GM23338 (cell line): Measurements from ENCODE around the gene BCAR3.

ENCODE experiments used
- CREB1 ChIP-seq: fragments of 250-450 bp; sonication (Bioruptor Pico); IDR thresholded peaks from 2 replicates; pipeline ENCODE4 v1.5.0; 2020; ENCODE audit warnings: low read depth, mild to moderate bottlenecking, moderate library complexity
- EZH2 ChIP-seq: fragments of 200-600 bp; sonication (generic); IDR thresholded peaks from one replicate; pipeline ENCODE4 v1.8.0; 2017; ENCODE audit warnings: antibody characterized with exemption, mild to moderate bottlenecking, low read depth; ENCODE audit not compliant: unreplicated experiment
- EZH2phosphoT487 ChIP-seq: fragments of 200-600 bp; sonication (generic); IDR thresholded peaks from one replicate; pipeline ENCODE4 v1.8.1; 2018; ENCODE audit warnings: antibody characterized with exemption; ENCODE audit not compliant: unreplicated experiment
- NANOG ChIP-seq: IDR thresholded peaks from 2 replicates; pipeline ENCODE4 v1.6.1; 2016; ENCODE audit warnings: antibody characterized with exemption, borderline replicate concordance
- POLR2AphosphoS5 ChIP-seq: IDR thresholded peaks from 2 replicates; pipeline ENCODE4 v1.6.1; 2016; ENCODE audit warnings: antibody characterized with exemption, low read depth
- TF ChIP-seq, protein P1 (sequence below), 2 experiments: fragments of 200-600 bp in 1 of 2; sonication (generic) in 1 of 2; conservative IDR thresholded peaks; 2 replicates each; pipeline versions ENCODE4 v1.5.1 to v1.6.1; 2016 to 2017; ENCODE audit warnings: antibody characterized with exemption in 2 of 2, low read depth in 2 of 2, mild to moderate bottlenecking in 2 of 2, moderate library complexity in 1 of 2
- TF ChIP-seq, protein P2 (sequence below): IDR thresholded peaks from one replicate; pipeline ENCODE4 v1.6.1; 2018; ENCODE audit warnings: antibody characterized with exemption; ENCODE audit not compliant: unreplicated experiment
- TF ChIP-seq, protein P3 (sequence below): IDR thresholded peaks from 2 replicates; pipeline ENCODE4 v1.6.1; 2016; ENCODE audit warnings: antibody characterized with exemption

DNA sequence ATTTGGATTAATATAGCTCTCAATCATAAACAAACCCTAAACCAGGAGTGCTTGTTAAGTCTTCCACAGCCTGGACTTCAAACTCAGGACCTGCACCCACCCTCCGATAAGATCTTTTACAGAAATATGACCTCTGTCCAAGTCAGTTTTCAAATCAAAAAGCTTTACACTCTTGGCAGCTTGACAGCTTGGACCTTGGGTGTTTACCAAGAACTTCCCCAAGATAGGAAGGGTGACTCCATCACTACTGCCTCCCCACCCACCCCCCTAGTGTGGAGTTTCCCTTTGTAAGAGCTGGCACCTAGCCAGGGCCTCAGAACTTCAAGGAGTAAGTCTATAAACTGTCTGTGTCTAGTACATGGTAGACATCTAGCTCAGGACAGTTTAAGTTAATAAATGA lies 9.6 kb downstream of the BCAR3 start:
- TF ChIP-seq, protein P1, sequence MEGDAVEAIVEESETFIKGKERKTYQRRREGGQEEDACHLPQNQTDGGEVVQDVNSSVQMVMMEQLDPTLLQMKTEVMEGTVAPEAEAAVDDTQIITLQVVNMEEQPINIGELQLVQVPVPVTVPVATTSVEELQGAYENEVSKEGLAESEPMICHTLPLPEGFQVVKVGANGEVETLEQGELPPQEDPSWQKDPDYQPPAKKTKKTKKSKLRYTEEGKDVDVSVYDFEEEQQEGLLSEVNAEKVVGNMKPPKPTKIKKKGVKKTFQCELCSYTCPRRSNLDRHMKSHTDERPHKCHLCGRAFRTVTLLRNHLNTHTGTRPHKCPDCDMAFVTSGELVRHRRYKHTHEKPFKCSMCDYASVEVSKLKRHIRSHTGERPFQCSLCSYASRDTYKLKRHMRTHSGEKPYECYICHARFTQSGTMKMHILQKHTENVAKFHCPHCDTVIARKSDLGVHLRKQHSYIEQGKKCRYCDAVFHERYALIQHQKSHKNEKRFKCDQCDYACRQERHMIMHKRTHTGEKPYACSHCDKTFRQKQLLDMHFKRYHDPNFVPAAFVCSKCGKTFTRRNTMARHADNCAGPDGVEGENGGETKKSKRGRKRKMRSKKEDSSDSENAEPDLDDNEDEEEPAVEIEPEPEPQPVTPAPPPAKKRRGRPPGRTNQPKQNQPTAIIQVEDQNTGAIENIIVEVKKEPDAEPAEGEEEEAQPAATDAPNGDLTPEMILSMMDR (conservative IDR thresholded peaks at IDR 0.05; ENCODE audit: low read depth in 2 of 2), result no peak
- TF ChIP-seq EZH2phosphoT487 (no peak), CREB1 (CRISPR knock-in tag) (no peak), EZH2 (no peak), POLR2AphosphoS5 (no peak), NANOG (no peak)
- TF ChIP-seq, protein P2, sequence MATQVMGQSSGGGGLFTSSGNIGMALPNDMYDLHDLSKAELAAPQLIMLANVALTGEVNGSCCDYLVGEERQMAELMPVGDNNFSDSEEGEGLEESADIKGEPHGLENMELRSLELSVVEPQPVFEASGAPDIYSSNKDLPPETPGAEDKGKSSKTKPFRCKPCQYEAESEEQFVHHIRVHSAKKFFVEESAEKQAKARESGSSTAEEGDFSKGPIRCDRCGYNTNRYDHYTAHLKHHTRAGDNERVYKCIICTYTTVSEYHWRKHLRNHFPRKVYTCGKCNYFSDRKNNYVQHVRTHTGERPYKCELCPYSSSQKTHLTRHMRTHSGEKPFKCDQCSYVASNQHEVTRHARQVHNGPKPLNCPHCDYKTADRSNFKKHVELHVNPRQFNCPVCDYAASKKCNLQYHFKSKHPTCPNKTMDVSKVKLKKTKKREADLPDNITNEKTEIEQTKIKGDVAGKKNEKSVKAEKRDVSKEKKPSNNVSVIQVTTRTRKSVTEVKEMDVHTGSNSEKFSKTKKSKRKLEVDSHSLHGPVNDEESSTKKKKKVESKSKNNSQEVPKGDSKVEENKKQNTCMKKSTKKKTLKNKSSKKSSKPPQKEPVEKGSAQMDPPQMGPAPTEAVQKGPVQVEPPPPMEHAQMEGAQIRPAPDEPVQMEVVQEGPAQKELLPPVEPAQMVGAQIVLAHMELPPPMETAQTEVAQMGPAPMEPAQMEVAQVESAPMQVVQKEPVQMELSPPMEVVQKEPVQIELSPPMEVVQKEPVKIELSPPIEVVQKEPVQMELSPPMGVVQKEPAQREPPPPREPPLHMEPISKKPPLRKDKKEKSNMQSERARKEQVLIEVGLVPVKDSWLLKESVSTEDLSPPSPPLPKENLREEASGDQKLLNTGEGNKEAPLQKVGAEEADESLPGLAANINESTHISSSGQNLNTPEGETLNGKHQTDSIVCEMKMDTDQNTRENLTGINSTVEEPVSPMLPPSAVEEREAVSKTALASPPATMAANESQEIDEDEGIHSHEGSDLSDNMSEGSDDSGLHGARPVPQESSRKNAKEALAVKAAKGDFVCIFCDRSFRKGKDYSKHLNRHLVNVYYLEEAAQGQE, result no peak
- TF ChIP-seq, protein P3, sequence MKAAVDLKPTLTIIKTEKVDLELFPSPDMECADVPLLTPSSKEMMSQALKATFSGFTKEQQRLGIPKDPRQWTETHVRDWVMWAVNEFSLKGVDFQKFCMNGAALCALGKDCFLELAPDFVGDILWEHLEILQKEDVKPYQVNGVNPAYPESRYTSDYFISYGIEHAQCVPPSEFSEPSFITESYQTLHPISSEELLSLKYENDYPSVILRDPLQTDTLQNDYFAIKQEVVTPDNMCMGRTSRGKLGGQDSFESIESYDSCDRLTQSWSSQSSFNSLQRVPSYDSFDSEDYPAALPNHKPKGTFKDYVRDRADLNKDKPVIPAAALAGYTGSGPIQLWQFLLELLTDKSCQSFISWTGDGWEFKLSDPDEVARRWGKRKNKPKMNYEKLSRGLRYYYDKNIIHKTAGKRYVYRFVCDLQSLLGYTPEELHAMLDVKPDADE, result no peak
